NCI-H69 (cell line): ENCODE data around the gene WDR33.
A peak's percentile ranks its signal among the peaks of the same experiment; 100 is the strongest.

ENCODE experiments used
- DNase-seq: peaks from one replicate; lab custom pipeline; 2025; lab: John Stamatoyannopoulos, UW

Gene WDR33

DNA sequence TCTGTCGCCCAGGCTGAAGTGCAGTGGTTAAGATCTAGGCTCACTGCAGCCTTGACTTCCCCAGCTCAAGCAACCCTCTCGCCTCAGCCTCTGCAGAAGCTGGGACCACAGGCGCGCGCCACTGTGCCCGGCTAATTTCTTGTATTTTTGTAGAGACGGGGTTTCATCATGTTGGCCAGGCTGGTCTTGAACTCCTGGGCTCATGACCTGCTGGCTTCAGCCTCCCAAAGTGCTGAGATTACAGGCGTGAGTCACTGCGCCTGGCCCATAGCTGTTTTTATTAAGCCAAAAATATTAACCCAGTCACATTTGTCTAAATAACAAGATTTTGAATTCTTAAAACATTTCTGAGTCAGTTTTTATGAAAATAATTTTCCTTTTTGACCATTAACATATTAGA, 116.0 kb downstream of the WDR33 start:
- DNase-seq = no peak

DNA sequence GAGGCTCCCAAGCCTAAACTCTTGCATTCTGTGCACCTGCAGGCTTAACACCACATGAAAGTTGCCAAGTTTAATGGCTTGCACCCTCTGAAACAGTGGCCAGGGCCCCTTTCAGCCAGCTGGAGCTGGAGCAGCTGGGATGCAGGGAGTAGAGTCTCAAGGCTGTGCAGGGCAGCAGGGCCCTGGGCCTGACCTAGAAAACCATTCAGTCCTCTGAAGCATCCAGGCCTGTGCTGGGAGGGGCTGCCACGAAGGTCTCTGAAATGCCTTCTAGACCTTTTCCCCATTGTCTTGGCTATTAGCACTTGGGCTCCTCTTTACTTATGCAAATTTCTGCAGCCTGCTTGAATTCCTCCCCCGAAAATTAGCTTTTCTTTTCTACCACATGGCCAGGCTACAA, 120.3 kb downstream of the WDR33 start:
- no peak for DNase-seq

DNA sequence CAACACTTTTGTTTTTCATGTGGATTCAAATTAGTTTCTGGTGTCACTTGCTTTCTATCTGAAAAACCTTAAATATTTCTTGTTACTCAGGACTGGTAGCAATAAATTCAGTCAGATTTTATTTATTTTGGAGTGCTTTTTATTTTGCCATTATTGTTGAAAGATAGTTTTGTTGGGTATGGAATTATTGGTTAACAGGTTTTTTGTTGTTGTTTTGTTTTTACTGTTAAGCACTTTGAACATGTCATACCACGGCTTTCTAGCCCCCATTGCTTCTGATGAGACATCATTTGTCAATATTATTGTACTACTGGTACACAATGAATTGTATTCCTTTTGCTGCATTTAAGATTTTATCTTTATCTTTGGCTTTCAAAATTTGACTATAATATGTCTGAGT, 122.6 kb downstream of the WDR33 start:
- DNase-seq = no peak

DNA sequence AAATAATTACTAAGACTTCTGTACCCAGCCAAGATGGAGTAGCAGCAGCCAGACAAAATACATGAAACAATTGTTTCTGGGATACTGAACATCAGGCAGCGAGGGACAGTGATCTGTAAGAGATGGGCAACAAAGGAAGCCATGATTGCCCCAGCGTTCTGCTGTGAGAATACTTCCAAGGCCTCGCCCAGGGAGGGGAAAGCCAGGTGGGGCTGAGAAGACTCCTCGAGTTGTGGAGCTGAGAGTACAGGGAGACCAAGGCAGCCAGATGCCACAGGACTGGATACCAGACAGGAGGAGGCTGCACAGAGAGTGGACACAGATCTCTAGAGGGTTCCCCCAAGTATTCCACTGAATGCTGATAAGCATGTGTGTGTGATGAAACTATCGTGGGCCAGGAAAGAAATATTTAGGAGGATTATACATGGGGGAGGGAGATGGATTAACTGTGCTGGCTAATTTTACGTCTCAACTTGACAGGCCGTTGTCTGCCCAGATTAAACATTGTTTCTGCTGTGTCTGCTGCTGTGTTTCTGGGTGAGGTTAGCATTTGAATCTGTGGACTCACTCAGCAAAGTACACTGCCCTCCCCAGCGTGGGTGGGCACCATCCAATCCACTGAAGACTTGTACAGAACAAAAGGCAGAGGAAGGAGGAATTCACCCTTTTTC, 125.4 kb downstream of the WDR33 start:
- DNase-seq = no peak

DNA sequence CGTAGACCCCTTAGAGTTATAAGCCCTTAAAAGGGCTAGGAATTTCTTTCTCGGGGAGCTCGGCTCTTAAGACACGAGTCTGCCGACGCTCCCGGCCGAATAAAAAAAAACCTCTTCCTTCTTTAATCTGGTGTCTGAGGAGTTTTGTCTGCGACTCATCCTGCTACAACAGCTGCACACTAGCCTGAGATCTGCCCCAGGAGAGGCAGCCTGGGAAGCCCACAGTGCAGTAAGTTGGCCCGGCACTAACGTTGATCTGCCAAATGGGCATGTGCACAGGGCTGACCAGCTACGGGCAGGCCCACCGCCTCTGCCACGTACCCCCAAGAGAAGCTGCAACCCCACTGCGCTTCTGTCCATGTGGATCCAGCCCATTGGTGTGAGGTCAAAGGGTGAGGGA, 127.2 kb downstream of the WDR33 start:
- DNase-seq = no peak

DNA sequence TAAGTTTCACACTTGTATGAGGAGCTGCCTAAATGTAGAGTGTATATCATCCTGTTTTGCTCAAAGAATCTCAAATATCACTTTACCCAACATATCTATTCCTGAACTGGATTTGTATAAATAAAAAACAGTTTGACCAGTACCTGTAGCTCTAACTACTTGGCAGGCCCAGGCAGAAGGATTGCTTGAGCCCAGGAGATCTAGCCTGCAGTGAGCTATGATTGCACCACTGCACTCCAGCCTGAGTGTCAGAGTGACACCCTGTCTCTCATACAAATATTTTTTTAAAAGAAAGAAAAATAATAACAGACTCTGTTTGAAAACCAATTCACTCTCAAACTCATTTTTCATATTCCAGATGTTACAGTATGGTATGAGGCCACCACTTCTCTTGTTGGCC, 127.9 kb downstream of the WDR33 start:
- no peak for DNase-seq

DNA sequence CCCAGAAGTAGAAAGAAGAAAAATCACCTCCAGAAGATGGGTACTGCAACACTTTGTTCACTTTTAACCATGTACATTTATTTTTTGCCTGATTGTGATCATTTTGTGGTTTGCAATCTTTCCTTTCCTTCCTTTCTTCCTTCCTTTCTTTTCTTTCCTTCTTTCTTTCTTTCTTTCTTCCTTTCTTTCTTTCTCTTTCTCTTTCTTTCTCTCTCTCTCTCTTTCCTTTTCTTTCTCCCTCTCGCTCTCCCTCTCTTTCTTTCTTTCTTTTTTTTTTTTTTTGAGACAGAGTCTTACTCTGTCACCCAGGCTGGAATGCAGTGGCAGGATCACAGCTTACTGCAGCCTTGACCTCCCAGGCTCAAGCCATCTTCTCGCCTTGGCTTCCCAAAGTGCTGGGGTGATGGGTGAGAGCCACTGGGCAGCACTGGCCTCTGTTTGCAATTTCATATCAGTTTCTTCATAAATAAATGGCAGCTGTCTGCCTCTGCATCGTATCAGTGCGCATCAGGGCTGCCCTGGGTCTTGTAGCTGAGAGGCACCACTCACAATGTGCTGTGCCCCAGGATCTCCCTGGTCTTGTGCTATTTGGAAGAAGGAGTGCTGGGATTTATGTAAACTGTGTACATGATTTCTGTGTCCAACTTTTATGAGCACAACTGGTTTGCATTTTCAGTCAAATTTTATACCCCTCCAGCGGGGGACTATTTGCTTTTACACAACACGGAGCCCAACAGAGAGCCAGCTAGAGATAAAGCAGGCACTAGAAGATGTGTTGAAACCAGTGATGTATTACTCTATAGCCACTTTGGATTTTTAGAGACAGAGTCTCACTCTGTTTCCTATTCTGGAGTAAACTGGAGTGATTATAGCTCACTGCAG, 128.8 kb downstream of the WDR33 start:
- DNase-seq = no peak

DNA sequence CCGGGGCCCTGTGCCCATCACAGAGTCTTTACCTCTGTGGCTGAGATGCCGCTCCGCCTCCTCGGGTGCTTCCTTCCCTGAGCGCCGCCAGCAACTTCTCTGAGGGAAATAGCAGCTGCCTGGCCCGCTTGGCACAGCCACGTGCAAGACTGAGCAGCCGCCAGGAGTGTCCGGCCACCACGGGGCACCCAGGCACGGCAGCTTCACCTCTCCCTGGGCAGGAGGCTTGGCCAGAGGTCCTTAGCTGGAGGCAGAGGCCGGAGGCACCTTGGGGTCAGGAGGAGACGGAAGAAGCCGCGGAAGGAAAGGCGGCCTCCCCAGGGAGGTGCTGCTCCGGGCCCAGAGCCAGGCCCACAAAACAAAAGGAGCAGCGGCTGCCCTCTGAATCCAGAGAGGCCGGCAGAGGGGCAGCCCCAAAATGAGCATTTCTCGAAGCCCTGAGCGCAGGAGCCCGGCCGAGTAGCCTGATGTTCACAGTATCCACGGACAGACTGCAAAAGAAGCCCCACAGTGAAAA, 129.6 kb downstream of the WDR33 start:
- DNase-seq = no peak

DNA sequence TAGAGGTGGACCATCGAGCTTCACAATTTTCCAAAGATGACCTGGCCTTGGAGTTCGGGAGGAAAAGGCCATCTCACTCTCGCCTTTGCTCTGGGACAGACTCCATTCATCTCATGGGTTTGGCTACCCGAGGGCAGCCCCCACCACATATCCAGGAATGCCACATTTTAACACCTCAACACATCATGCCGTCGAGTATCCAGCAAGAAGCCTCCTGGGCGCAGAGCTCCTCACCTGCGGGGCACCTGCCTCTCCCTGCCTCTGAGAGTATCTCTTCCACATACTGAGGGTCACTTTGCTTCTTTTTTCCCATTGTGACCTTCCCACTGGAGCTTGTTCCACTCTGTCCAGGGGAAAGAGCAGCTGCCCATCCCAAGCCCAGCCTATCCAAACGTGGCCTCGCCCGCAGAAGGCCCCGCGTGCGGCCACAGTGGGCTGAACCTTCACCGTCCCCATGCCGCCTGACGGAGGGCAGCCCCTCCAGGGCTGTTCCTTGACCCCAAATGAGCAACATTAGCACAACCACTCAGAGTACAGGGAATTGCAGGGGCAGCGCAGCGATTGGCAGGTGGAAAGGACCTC, 130.2 kb downstream of the WDR33 start:
- DNase-seq = no peak

DNA sequence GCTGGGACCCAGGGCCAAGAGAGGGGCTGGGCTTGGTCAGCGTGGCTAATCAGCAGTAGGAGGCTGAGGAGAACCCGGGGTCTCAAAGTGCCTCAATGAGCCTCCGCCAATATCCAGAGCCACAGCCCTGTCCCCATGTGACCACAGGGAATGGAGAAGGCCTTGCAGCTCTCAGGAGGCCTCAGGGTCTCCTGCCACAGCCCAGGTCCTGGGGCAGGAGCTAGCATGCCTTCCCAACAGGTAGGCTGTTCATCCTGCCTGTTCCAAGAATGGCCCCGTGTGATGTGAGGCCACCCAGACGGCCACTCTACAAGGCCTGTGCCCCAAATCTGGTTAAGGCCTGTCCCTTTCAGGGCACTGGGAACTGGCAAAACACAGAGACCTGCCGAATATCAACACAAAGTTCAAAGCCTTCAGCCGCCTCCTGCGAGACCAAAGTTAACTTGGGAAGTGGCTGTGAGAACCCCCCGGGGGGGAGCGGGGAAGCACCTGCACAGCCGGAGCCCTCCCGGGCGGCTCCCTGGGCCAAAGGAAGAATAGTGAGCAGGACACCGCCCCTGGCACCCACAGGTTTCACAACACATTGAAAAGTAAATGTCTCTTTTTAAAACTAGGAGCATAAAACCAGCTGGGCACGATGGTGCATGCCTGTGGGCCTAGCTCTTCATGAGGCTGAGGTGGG, 131.2 kb downstream of the WDR33 start:
- DNase-seq = no peak

DNA sequence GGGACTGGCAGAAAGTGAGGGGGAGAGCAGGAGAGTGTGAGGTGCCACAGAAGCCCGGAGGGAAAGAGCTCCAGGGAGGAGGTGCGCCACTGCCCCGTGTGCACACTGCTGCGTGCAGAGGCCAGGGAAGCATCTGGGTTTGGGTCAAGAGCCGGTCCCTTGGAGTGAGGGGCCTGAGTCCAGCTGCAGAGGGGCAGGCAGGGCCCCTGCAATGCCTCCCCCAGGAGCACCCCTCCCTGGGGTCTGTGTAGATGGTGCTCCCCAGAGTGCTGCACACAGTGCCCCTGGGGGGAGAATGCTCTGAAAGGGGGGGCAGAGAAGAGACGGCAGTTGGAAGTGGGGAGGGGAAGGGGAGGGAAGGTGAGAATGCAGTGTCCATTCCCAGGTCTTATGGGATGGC, 132.0 kb downstream of the WDR33 start:
- no peak for DNase-seq

DNA sequence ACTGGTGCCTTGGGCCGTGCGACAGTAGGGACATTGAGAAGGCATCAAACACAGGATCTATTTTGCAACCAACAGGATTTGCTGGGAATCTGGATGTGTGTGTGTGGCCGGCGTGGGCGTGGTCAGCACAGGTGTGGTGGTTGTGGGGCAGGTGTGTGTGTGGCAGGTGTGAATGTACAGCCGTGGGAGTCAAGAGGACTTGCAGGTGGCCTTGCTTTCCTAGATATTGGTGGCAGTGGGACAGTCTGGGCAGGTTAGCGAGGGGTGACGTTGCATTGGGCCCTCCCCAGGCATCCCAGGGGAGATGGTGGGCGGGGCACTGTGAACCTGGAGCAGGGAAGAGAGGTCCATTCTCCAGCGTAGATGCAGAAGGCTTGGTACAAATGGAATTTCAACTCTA, 132.4 kb downstream of the WDR33 start:
- DNase-seq = peak; percentile 10

DNA sequence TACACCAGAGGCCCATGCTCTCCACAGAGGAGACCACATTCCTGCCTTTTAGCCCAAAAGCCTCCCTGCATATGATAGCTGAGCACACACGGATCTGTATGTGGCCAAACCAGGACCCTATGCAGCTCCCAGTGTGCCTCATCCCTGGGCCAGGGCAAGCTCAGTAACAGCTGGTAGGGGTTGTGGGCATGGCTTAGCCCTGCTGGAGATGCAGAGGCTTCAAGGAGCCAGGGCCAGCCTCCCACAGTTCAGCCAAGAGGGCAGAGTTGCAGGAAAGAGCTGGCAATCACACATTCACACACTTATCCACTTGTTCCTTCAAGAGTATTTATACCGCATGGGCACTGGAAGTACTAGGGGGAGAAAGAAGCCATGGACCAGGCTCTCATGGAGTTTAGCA, 134.1 kb downstream of the WDR33 start:
- DNase-seq = no peak

DNA sequence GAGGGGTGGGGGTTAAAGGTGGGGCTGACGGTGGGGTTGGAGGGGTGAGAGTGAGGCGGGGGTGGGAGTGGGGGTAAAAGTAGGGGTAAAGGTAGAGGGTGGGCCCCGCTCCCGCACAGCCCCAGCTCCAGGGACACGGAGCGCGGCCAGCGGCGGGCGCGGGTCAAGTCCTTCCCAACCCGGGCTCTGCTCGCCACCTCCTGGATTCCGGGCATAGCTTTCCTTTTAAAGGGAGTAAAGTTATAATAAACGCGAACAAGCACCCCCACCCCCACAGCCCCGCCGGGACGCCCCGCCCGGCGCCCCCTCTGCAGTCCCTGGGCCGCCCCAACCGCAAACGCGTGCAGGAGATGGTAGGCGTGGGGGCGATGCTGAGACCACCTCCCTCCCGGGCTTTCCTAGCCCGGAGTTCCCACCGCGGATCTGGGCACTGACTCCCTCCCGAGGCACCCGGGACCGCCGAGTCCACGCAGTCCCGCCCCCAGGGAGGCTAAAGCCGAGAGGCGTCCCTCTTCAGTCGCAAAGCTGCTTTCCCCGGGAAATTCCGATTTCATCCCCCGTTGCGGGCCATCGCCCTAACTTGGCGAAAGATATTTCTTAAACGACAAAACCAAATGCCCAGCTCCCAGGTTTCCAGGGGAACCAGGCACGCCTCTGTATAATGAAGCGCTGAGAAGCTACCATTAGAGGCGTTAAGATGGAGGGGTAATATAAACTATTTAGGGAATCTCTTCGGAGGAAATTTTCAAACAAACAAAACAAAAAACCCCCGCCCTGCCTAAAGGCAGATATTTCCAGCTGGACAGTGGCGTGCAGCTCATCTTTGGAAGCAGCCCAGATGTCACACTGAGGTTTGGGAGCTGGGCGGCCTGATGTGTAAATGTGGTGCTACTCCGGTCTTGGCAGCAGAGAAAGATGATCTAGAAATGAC, 135.4 kb downstream of the WDR33 start, which contains the start of gene LIMS2:
TSS of gene LIMS2 (minus strand) at position 200 of the 931 bp plus-strand sequence. CDS start 506 bp downstream, outside the sequence.
- peak; percentile 26 for DNase-seq

DNA sequence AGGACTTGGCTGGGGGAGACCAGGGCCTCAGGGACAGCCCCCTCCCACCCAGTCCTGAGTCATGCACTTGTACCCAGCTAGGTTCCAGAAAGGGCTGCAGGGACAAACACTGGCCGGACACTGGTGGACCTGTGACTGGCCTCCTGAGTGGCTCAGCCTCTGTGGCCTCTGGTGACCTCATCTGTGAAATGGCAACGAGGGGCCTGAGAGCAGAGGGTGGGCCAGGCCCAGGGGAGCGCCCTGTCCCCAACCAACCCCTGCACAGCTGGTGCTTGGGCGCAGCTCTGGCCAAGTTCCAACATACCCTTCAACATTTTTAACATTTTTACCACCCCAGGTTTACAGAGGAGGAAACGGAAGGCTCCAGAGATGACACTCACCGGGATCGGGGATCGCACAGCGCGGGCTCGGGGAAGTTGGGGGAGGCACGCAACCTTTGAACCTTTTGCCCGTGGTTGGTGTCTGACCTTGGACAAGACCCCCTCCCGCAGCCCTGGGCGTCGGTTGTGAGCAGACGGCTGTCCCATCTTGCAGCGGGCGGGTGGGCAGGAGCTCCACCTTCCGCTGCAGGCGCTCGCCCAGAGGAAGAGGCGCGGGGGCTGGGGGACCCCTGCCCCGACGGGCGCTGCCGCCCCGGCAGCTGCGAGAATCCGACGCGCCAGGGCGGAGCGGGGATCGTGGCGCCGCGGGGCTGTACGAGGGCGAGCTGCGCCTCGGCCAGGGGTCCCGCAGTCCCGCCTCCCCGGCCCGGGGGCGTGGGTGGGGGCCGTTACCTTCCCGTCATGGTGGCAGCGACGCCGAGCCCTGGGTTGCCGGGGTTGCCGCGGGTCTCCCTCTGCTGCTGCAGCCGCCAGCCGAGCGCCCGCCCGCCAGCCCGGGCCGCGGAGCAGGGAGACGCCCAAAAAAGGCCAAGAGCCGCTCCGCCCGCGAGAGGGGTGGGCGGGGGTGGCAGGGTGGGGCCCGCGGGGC, 136.4 kb downstream of the WDR33 start:
- peak; percentile 18 for DNase-seq

DNA sequence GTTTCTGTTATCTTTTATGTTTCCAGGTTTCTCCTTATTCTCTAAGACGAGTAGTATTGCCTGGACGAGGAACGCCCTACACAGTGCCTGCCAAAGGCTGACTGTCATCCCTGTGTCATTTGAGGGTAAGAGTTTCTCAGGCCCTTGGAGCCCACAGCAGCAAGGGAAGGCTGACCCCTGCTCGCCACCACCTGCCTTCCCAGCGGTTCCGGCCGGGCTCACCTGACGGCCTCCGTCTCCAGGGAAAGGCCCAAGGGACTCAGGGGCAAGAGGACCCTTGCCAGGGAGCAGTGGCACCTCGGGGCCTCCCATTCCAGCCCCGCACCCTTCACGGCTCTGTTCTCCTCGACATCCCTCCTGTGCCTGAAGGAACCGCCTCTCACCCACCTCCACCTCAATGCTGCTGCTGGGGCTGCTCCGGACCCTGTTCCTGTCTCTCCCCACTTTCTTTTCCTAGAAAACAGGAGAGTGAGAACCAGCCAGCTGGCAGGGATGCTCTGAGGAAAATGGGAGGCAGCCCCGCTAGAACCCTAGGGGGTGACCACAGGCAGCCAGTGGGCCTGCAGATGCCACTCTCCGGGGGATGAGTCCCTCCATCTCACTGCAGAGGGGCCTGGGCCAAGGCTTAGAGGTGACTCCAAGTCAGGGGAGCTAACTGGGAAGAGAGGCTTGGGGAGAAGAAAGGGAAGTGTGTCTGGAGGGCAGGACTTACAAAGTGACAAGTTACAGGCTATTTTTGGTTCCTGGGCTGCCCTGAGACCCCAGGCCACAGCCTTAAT, 137.5 kb downstream of the WDR33 start:
- no peak for DNase-seq

DNA sequence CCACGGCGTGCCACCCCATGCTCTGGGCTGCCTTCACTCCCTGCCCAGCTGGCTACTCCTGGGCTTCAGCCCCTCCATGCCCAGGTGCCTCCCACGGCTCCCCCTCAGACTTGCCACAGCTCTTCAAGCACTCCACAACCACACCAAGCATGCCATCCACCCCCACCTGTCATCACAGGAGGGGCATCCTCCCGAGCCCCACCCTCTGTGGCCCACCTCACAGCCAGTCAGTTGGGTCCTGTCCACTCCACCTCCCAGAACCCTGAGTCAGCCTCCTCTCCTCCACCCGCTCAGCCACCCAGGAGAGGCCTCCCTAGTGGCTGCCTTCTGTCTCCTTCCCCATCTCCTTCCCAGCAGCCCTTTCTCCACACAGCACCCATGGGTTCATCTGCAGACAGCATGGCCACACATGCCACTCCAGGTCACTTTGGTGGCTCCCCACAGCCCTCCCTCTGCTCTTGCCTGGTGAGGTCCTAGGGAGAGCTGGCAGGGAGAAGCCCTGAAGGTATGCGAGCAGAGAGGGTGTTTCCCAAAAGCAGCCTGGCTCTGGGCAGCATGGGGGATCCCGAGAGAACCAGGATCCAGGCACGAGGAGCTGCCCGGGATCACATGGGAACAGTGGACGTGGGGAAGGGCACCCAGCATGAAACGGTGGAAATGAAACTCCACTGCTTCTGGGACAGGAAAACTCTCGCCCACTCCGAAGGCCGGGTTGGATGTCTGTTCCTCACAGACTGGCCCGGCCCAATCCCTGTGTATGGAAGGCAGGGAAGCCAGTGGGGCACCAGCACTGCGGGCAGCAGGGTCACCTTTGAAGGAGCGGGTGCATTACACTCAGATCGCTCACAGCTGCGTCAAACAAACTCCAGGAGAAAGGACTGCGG, 138.4 kb downstream of the WDR33 start:
- DNase-seq = no peak
